GM23338 (cell line): ENCODE results near the gene GPR4. TPM values are rescaled to one million over a fixed set of nuclear protein-coding genes. Genes with fewer than 3 reads are reported as not detected.
A peak's percentile ranks its signal among the peaks of the same experiment; 100 is the strongest.

ENCODE experiments used
- ATAC-seq: fragments of 200-7000 bp; cut with Tn5 transposase; 3 replicates; pipeline ENCODE4 v1.9.1; 2020
- DNase-seq: peaks from one replicate; pipeline ENCODE4 v3.0.0-alpha.2; 2015; ENCODE audit warnings: low spot score
- H2AFZ ChIP-seq: fragments of 200-600 bp; sonication (generic); 2 replicates; pipeline ENCODE4 v1.8.0; 2016; ENCODE audit warnings: antibody characterized with exemption, mild to moderate bottlenecking, moderate library complexity
- H3F3A ChIP-seq: fragments of 200-600 bp; sonication (generic); replicated peaks from 2 replicates; pipeline ENCODE4 v1.8.0; 2017; ENCODE audit warnings: antibody characterized with exemption, mixed run types, low read depth
- H3K27ac ChIP-seq: fragments of 200-600 bp; sonication (generic); 2 replicates; pipeline ENCODE4 v1.6.1; 2016; ENCODE audit warnings: low read depth
- H3K27me3 ChIP-seq: fragments of 200-600 bp; sonication (generic); 2 replicates; pipeline ENCODE4 v1.8.0; 2016; ENCODE audit warnings: mild to moderate bottlenecking, mixed run types, moderate library complexity; ENCODE audit not compliant: insufficient read depth
- H3K36me3 ChIP-seq: fragments of 200-600 bp; sonication (generic); 2 replicates; pipeline ENCODE4 v1.8.0; 2016; ENCODE audit warnings: mild to moderate bottlenecking; ENCODE audit not compliant: insufficient read depth
- H3K4me1 ChIP-seq: fragments of 200-600 bp; sonication (generic); 2 replicates; pipeline ENCODE4 v1.8.0; 2016; ENCODE audit warnings: mild to moderate bottlenecking, moderate library complexity; ENCODE audit not compliant: insufficient read depth
- H3K4me2 ChIP-seq: fragments of 200-600 bp; sonication (generic); 2 replicates; pipeline ENCODE4 v1.7.1; 2017; ENCODE audit warnings: mixed run types
- H3K4me3 ChIP-seq: fragments of 200-600 bp; sonication (generic); 2 replicates; pipeline ENCODE4 v1.6.1; 2016; ENCODE audit warnings: mixed run types
- H3K79me2 ChIP-seq: fragments of 200-600 bp; sonication (generic); replicated peaks from 2 replicates; pipeline ENCODE4 v1.8.0; 2017; ENCODE audit warnings: mild to moderate bottlenecking; ENCODE audit not compliant: insufficient read depth
- H3K9me2 ChIP-seq: fragments of 200-600 bp; sonication (generic); 2 replicates; pipeline ENCODE4 v1.8.0; 2017; ENCODE audit not compliant: insufficient read depth
- H4K20me1 ChIP-seq: fragments of 200-600 bp; sonication (generic); replicated peaks from 2 replicates; pipeline ENCODE4 v1.8.0; 2017; ENCODE audit warnings: mild to moderate bottlenecking; ENCODE audit not compliant: insufficient read depth
- H3K27ac Mint-ChIP-seq: 2 replicates; pipeline ENCODE4 v1.8.0; 2020; ENCODE audit warnings: inconsistent platforms, mild to moderate bottlenecking, moderate library complexity, mixed read lengths
- H3K27me3 Mint-ChIP-seq: 3 replicates; pipeline ENCODE4 v1.8.0; 2022; ENCODE audit warnings: low read depth, mild to moderate bottlenecking, moderate library complexity, mixed read lengths, inconsistent platforms; ENCODE audit not compliant: insufficient read depth, poor library complexity
- H3K36me3 Mint-ChIP-seq: 3 replicates; pipeline ENCODE4 v1.8.0; 2021; ENCODE audit warnings: low read depth, mild to moderate bottlenecking, inconsistent platforms, moderate library complexity, mixed read lengths
- H3K4me1 Mint-ChIP-seq: 3 replicates; pipeline ENCODE4 v1.8.0; 2020; ENCODE audit warnings: mild to moderate bottlenecking, inconsistent platforms, mixed read lengths
- H3K4me3 Mint-ChIP-seq: 3 replicates; pipeline ENCODE4 v1.8.0; 2021; ENCODE audit warnings: moderate library complexity, mild to moderate bottlenecking, inconsistent platforms, mixed read lengths
- H3K9me3 Mint-ChIP-seq: 3 replicates; pipeline ENCODE4 v1.8.0; 2020; ENCODE audit warnings: moderate library complexity, mild to moderate bottlenecking, inconsistent platforms, mixed read lengths
- CREB1 ChIP-seq: fragments of 250-450 bp; sonication (Bioruptor Pico); IDR thresholded peaks from 2 replicates; pipeline ENCODE4 v1.5.0; 2020; ENCODE audit warnings: low read depth, mild to moderate bottlenecking, moderate library complexity
- EZH2phosphoT487 ChIP-seq: fragments of 200-600 bp; sonication (generic); IDR thresholded peaks from one replicate; pipeline ENCODE4 v1.8.1; 2018; ENCODE audit warnings: antibody characterized with exemption; ENCODE audit not compliant: unreplicated experiment
- JUNB ChIP-seq: IDR thresholded peaks from one replicate; pipeline ENCODE4 v1.6.1; 2016; ENCODE audit warnings: antibody characterized with exemption; ENCODE audit not compliant: unreplicated experiment
- NANOG ChIP-seq: IDR thresholded peaks from 2 replicates; pipeline ENCODE4 v1.6.1; 2016; ENCODE audit warnings: antibody characterized with exemption, borderline replicate concordance
- ZNF331 ChIP-seq: fragments of 250-450 bp; sonication (Bioruptor Pico); IDR thresholded peaks from 2 replicates; pipeline ENCODE4 v1.5.0; 2020; ENCODE audit warnings: low read depth, mild to moderate bottlenecking, moderate library complexity
- polyA plus RNA-seq: library from polyadenylated mRNA; unstranded; fragments of >200 nt; fragmentation: Nextera tagmentation; extraction: Ambion mirVana; gene quantifications from 2 replicates; pipeline ENCODE4 v1.2.1, GENCODE V29; 2016
- total RNA-seq: library from RNA; depleted of rRNA; stranded (reverse); fragments of >200 nt; shearing (Covaris generic); gene quantifications from 2 replicates; pipeline ENCODE4 v1.2.3, GENCODE V29; 2014
- TF ChIP-seq, protein P1 (sequence below): IDR thresholded peaks from one replicate; pipeline ENCODE4 v1.6.1; 2018; ENCODE audit warnings: antibody characterized with exemption; ENCODE audit not compliant: unreplicated experiment
- TF ChIP-seq, protein P2 (sequence below): fragments of 250-450 bp; sonication (Bioruptor Pico); IDR thresholded peaks from 2 replicates; pipeline ENCODE4 v1.5.0; 2020; ENCODE audit warnings: mild to moderate bottlenecking, moderate library complexity
- TF ChIP-seq, protein P3 (sequence below), 2 experiments: fragments of 200-600 bp in 1 of 2; sonication (generic) in 1 of 2; conservative IDR thresholded peaks; 2 replicates each; pipeline versions ENCODE4 v1.5.1 to v1.6.1; 2016 to 2017; ENCODE audit warnings: antibody characterized with exemption in 2 of 2, low read depth in 2 of 2, mild to moderate bottlenecking in 2 of 2, moderate library complexity in 1 of 2

GPR4 gene
- total and polyA plus RNA-seq, 2 experiments from 2014 or later: 0.06 to 0.14 TPM

DNA sequence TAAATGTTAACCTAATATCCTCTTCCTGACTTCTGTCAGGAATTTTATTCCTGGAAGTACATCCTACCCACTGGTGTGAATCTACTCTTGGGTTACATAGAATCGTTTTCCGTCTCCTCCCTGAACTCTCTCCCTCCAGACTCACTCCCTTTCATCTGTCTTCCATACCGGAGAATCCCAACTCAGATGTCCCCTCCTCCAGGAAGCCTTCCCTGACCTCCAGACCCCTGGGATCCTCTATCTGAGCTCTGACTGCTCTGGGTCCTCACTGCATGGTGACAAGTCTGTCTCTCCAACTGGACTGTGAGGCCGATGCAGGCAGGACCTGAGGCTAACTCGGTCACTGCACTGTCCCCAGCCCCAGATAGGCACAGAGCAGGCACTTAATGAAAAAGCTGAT lies 42.0 kb downstream of the GPR4 start:
- no peaks in the 10 kb centered on the region for H3K9me2 ChIP-seq
- H3K36me3 ChIP-seq: no peaks in the 10 kb centered on the region
- H3K27me3 Mint-ChIP-seq: peaks cover 10% of the 10 kb centered on the region
- H4K20me1 ChIP-seq: no peaks in the 10 kb centered on the region; the same call in 1 of the 2 replicates
- H3K4me1 ChIP-seq: peaks cover 9% of the 10 kb centered on the region
- no peaks in the 10 kb centered on the region for H3K9me3 Mint-ChIP-seq
- ATAC-seq: no peak
- H3K27ac Mint-ChIP-seq: no peak overlapping the region
- H3K79me2 ChIP-seq: peaks cover 8% of the 10 kb centered on the region; the same call in 1 of the 2 replicates
- no peak overlapping the region for H2AFZ ChIP-seq
- H3F3A ChIP-seq: peaks cover 7% of the 10 kb centered on the region; the same call in 1 of the 2 replicates
- H3K4me1 Mint-ChIP-seq: peaks cover 12% of the 10 kb centered on the region
- DNase-seq: no peak
- H3K36me3 Mint-ChIP-seq: no peaks in the 10 kb centered on the region
- H3K4me3 Mint-ChIP-seq: no peak overlapping the region; the same call in 2 of the 3 replicates
- no peak overlapping the region for H3K27ac ChIP-seq
- TF ChIP-seq EZH2phosphoT487 (no peak), CREB1 (no peak), ZNF331 (CRISPR knock-in tag) (no peak), NANOG (no peak)
- TF ChIP-seq, protein P1, sequence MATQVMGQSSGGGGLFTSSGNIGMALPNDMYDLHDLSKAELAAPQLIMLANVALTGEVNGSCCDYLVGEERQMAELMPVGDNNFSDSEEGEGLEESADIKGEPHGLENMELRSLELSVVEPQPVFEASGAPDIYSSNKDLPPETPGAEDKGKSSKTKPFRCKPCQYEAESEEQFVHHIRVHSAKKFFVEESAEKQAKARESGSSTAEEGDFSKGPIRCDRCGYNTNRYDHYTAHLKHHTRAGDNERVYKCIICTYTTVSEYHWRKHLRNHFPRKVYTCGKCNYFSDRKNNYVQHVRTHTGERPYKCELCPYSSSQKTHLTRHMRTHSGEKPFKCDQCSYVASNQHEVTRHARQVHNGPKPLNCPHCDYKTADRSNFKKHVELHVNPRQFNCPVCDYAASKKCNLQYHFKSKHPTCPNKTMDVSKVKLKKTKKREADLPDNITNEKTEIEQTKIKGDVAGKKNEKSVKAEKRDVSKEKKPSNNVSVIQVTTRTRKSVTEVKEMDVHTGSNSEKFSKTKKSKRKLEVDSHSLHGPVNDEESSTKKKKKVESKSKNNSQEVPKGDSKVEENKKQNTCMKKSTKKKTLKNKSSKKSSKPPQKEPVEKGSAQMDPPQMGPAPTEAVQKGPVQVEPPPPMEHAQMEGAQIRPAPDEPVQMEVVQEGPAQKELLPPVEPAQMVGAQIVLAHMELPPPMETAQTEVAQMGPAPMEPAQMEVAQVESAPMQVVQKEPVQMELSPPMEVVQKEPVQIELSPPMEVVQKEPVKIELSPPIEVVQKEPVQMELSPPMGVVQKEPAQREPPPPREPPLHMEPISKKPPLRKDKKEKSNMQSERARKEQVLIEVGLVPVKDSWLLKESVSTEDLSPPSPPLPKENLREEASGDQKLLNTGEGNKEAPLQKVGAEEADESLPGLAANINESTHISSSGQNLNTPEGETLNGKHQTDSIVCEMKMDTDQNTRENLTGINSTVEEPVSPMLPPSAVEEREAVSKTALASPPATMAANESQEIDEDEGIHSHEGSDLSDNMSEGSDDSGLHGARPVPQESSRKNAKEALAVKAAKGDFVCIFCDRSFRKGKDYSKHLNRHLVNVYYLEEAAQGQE: no peak
- no peak overlapping the region for H3K4me2 ChIP-seq
- H3K4me3 ChIP-seq: no peak overlapping the region
- no peaks in the 10 kb centered on the region for H3K27me3 ChIP-seq

DNA sequence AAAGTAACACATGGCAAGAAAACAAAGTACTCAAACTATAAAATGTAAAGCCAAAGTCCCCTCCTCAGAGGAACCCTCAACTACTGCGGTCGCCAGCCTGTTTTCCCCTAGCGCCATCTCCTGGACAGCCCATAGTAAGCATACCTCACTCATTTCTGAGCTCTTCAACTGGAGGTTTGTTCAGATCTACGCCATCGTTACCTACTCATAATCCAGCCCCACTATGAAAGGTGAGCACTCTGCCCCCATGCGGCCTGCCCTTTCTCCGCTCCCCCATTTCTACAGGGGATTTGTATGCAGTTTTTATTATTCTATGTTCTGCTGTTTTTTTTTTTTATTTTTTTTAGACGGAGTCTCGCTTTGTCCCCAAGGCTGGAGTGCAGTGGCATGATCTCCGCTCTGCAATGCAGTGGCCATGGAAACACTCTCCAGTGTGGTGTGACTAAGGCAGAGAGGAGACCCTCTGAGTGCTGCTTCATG lies 43.6 kb downstream of the GPR4 start:
- ATAC-seq: peak; percentile 78
- H3K9me2 ChIP-seq: no peaks in the 10 kb centered on the region
- Mint-ChIP-seq H3K4me3 (no peak overlapping the region), H3K27ac (peak overlapping the region; percentile 33; the same call in 1 of the 2 replicates), H3K36me3 (no peaks in the 10 kb centered on the region), H3K4me1 (peaks cover 2% of the 10 kb centered on the region), H3K27me3 (peaks cover 12% of the 10 kb centered on the region), H3K9me3 (no peaks in the 10 kb centered on the region)
- H3K36me3 ChIP-seq: no peaks in the 10 kb centered on the region
- H3K79me2 ChIP-seq: peaks cover 8% of the 10 kb centered on the region; the same call in 1 of the 2 replicates
- no peaks in the 10 kb centered on the region; the same call in 1 of the 2 replicates for H4K20me1 ChIP-seq
- H2AFZ ChIP-seq: no peak overlapping the region
- DNase-seq: peak; percentile 93
- peaks cover 7% of the 10 kb centered on the region for H3K4me1 ChIP-seq
- H3K27ac ChIP-seq: peak overlapping the region; percentile 12; the same call in 1 of the 2 replicates
- H3K4me2 ChIP-seq: no peak overlapping the region
- H3F3A ChIP-seq: peaks cover 14% of the 10 kb centered on the region; the same call in 1 of the 2 replicates
- TF ChIP-seq JUNB (no peak), NANOG (no peak), CREB1 (peak; percentile 9; the same call in 1 of the 2 replicates)
- TF ChIP-seq, protein P2, sequence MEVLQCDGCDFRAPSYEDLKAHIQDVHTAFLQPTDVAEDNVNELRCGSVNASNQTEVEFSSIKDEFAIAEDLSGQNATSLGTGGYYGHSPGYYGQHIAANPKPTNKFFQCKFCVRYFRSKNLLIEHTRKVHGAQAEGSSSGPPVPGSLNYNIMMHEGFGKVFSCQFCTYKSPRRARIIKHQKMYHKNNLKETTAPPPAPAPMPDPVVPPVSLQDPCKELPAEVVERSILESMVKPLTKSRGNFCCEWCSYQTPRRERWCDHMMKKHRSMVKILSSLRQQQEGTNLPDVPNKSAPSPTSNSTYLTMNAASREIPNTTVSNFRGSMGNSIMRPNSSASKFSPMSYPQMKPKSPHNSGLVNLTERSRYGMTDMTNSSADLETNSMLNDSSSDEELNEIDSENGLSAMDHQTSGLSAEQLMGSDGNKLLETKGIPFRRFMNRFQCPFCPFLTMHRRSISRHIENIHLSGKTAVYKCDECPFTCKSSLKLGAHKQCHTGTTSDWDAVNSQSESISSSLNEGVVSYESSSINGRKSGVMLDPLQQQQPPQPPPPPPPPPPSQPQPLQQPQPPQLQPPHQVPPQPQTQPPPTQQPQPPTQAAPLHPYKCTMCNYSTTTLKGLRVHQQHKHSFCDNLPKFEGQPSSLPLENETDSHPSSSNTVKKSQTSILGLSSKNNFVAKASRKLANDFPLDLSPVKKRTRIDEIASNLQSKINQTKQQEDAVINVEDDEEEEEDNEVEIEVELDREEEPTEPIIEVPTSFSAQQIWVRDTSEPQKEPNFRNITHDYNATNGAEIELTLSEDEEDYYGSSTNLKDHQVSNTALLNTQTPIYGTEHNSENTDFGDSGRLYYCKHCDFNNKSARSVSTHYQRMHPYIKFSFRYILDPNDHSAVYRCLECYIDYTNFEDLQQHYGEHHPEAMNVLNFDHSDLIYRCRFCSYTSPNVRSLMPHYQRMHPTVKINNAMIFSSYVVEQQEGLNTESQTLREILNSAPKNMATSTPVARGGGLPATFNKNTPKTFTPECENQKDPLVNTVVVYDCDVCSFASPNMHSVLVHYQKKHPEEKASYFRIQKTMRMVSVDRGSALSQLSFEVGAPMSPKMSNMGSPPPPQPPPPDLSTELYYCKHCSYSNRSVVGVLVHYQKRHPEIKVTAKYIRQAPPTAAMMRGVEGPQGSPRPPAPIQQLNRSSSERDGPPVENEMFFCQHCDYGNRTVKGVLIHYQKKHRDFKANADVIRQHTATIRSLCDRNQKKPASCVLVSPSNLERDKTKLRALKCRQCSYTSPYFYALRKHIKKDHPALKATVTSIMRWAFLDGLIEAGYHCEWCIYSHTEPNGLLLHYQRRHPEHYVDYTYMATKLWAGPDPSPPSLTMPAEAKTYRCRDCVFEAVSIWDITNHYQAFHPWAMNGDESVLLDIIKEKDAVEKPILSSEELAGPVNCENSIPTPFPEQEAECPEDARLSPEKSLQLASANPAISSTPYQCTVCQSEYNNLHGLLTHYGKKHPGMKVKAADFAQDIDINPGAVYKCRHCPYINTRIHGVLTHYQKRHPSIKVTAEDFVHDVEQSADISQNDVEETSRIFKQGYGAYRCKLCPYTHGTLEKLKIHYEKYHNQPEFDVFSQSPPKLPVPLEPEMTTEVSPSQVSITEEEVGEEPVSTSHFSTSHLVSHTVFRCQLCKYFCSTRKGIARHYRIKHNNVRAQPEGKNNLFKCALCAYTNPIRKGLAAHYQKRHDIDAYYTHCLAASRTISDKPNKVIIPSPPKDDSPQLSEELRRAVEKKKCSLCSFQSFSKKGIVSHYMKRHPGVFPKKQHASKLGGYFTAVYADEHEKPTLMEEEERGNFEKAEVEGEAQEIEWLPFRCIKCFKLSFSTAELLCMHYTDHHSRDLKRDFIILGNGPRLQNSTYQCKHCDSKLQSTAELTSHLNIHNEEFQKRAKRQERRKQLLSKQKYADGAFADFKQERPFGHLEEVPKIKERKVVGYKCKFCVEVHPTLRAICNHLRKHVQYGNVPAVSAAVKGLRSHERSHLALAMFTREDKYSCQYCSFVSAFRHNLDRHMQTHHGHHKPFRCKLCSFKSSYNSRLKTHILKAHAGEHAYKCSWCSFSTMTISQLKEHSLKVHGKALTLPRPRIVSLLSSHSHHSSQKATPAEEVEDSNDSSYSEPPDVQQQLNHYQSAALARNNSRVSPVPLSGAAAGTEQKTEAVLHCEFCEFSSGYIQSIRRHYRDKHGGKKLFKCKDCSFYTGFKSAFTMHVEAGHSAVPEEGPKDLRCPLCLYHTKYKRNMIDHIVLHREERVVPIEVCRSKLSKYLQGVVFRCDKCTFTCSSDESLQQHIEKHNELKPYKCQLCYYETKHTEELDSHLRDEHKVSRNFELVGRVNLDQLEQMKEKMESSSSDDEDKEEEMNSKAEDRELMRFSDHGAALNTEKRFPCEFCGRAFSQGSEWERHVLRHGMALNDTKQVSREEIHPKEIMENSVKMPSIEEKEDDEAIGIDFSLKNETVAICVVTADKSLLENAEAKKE (CRISPR knock-in tag): no peak
- TF ChIP-seq, protein P3, sequence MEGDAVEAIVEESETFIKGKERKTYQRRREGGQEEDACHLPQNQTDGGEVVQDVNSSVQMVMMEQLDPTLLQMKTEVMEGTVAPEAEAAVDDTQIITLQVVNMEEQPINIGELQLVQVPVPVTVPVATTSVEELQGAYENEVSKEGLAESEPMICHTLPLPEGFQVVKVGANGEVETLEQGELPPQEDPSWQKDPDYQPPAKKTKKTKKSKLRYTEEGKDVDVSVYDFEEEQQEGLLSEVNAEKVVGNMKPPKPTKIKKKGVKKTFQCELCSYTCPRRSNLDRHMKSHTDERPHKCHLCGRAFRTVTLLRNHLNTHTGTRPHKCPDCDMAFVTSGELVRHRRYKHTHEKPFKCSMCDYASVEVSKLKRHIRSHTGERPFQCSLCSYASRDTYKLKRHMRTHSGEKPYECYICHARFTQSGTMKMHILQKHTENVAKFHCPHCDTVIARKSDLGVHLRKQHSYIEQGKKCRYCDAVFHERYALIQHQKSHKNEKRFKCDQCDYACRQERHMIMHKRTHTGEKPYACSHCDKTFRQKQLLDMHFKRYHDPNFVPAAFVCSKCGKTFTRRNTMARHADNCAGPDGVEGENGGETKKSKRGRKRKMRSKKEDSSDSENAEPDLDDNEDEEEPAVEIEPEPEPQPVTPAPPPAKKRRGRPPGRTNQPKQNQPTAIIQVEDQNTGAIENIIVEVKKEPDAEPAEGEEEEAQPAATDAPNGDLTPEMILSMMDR (conservative IDR thresholded peaks at IDR 0.05; ENCODE audit: low read depth in 2 of 2): peak; percentile 88 to 94
- no peaks in the 10 kb centered on the region for H3K27me3 ChIP-seq
- no peak overlapping the region for H3K4me3 ChIP-seq
